T-helper 2 cell treated with Interferon-gamma antibody and Interleukin-4, amounts not matched to agents 100 ng/mL and 5 ng/mL, for 36 hours (primary cell): ENCODE results near the gene ANP32D. TPM values are rescaled to one million over a fixed set of nuclear protein-coding genes. Genes with fewer than 3 reads are reported as not detected.
"Not testable (repeated sequence)": the region's sequence is repeated elsewhere in the genome, so short reads cannot be mapped to it uniquely, and the experiment has no call there.

Source experiments
- intact Hi-C: fragments of 100-400 bp; cut with micrococcal nuclease; formaldehyde crosslinking; loops from one replicate; pipeline ENCODE4 v1.15.1; 2023
- total RNA-seq: library from RNA; stranded (reverse); gene quantifications from 2 replicates; pipeline ENCODE4 v1.2.3, GENCODE V29; 2022

ANP32D gene
- total RNA-seq, 1 donor from 2014 or later, result not detected

DNA sequence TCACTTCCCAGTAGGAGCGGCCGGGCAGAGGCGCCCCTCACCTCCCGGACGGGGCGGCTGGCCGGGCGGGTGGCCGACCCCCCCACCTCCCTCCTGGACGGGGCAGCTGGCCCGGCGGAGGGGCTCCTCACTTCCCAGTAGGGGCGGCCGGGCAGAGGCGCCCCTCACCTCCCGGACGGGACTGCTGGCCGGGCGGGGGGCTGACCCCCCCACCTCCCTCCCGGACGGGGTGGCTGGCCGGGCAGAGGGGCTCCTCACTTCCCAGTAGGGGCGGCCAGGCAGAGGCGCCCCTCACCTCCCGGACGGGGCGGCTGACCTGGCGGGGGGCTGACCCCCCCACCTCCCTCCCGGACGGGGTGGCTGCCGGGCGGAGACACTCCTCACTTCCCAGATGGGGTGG, 27.9 kb downstream of the ANP32D start:
- intact Hi-C loops, result not testable (repeated sequence)

DNA sequence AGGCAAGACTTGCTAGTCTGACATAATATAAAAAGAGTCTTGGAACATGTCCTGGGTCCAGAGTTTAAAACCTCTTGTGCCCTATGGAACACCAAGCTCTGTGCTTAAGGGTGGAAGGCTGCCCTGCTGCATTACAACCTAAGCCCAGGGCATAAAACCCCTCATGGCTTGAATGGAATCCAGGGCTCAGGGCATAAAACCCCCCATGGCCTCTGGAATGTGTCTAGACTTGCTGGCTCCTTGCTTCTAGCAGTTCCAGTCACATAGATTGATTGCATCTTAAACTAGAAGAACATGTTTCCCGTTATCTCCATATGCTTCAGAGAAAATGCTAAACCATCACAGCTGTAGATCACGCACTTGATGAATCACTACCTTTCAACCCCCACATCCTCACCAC, 34.5 kb downstream of the ANP32D start:
- intact Hi-C loops, result not testable (repeated sequence)

DNA sequence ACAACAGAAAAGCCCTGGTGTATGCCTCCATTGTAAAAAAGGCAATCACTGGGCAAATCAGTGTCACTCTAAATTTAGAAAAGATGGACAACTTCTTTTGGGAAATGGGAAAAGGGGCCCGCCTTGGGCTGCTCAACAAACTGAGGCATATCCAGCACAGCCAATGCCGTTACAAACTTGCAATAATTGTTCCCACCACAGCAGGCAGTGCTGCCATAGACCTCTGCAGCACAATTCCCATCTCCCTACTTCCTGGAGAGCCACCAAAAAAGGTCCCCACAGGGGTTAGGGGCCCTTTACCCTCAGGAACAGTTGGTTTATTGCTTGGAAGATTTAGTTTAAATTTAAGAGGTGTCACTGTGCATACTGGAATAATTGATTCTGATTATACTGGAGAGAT, 36.6 kb downstream of the ANP32D start:
- intact Hi-C loops, result no loop called here

DNA sequence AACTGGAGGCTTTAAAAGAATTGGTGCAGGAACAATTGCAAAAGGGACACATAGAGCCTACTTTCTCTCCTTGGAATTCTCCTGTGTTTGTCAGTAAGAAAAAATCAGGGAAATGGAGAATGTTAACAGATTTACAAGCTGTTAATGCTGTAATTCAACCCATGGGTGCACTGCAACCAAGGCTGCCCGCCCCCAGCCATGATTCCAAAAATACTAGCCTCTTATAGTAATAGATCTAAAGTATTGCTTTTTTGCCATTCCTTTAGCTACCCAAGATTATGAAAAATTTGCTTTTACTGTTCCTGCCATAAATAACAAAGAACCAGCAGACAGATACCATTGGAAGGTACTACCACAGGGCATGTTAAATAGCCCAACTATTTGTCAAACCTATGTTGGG, 37.8 kb downstream of the ANP32D start:
- intact Hi-C loops, result no loop called here

DNA sequence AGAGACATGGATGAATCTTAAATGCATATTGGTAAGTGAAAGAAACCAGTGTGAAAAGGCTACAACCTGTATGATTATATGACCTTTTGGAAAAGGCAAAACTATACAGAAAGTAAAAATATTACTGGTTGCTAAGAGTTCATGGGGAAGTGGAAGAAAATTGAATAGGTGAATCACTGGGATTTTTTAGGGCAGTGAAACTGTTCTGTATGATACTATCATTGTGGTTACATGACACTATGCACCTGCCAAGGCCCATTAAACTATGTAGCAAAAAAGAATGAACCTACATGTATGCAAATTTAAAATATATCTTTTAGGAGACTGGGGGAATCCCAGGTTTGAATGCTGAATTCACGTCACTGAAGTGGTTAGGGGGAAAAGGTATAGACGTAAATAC, 40.5 kb downstream of the ANP32D start:
- intact Hi-C loops, result no loop called here

DNA sequence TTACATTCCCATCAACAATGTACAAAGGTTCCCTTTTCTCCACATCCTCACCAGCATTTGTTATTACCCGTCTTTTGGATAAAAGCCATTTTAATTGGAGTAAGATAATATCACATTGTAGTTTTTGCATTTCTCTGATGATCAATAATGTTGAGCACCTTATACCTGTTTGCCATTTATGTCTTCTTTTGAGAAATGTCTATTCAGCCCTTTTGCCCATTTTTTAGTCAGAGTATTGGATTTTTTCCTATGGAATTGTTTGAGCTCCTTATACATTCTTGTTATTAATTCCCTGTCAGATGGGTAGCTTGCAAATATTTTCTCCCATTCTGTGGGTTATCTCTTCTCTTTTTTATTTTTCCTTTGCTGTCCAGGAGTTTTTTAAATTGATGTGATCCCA, 42.4 kb downstream of the ANP32D start:
- intact Hi-C loops, result no loop called here

DNA sequence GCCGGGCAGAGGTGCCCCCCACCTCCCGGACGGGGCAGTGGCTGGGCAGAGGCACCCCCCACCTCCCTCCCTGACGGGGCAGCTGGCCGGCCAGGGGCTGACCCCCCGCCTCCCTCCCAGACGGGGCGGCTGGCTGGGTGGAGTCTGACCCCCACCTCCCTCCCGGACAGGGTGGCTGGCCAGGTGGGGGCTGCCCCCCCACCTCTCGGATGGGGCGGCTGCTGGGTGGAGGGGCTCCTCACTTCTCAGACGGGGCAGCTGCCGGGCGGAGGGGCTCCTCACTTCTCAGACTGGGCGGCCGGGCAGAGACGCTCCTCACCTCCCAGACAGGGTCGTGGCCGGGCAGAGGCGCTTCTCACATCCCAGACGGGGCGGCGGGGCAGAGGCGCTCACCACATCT, 48.0 kb downstream of the ANP32D start:
- intact Hi-C loops, result not testable (repeated sequence)

Other genes with a start within 250 kb of the ANP32D start
- gene ZNF641, start 121.6 kb upstream of the ANP32D start, total RNA-seq, result 14.2 and 17.2 TPM in 2 replicates
- not detected in 2 replicates for gene C12orf54, start 9.9 kb downstream of the ANP32D start, total RNA-seq
- not detected in 2 replicates for gene OR8S1, start 53.1 kb downstream of the ANP32D start, total RNA-seq
- gene LALBA, start 97.5 kb downstream of the ANP32D start, total RNA-seq, result not detected in 2 replicates
- 42.0 and 47.4 TPM in 2 replicates for gene KANSL2, start 209.7 kb downstream of the ANP32D start, total RNA-seq
- gene CCNT1, start 244.1 kb downstream of the ANP32D start, total RNA-seq, result 53.8 and 56.1 TPM in 2 replicates